ENCODE results near the gene TNFRSF19.

The TNFRSF19 gene

GRCh38 chr13:23688336-23688735, 118.1 kb downstream of the TNFRSF19 start:
- Mint-ChIP-seq H3K4me3 (no peak overlapping the region), H3K9me3 (peaks cover 16% of the 10 kb centered on the region), H3K27ac (no peak overlapping the region), H3K4me1 (peaks cover 5% of the 10 kb centered on the region), H3K27me3 (ENCODE audit: low read depth) (no peaks in the 10 kb centered on the region), H3K36me3 (ENCODE audit: low read depth) (no peaks in the 10 kb centered on the region)
- TF ChIP-seq CTCF (IDR thresholded peaks at IDR 0.05; ENCODE audit: unreplicated experiment in 3 of 3): no peak

GRCh38 chr13:23690668-23691067, 120.5 kb downstream of the TNFRSF19 start:
- peaks cover 4% of the 10 kb centered on the region for H3K9me3 Mint-ChIP-seq
- no peaks in the 10 kb centered on the region for H3K27me3 Mint-ChIP-seq (ENCODE audit: low read depth)
- no peaks in the 10 kb centered on the region for H3K36me3 Mint-ChIP-seq (ENCODE audit: low read depth)
- H3K4me3 Mint-ChIP-seq: no peak overlapping the region
- H3K27ac Mint-ChIP-seq: peak overlapping the region in 1 of 3 experiments; percentile 62
- no peak for TF ChIP-seq CTCF (IDR thresholded peaks at IDR 0.05; ENCODE audit: unreplicated experiment in 3 of 3)
- H3K4me1 Mint-ChIP-seq: peaks cover 10% of the 10 kb centered on the region

GRCh38 chr13:23692816-23693215, 122.6 kb downstream of the TNFRSF19 start:
- no peak overlapping the region for H3K4me3 Mint-ChIP-seq
- no peaks in the 10 kb centered on the region for H3K9me3 Mint-ChIP-seq
- H3K4me1 Mint-ChIP-seq: peaks cover 22% of the 10 kb centered on the region
- TF ChIP-seq CTCF (IDR thresholded peaks at IDR 0.05; ENCODE audit: unreplicated experiment in 3 of 3): no peak
- no peaks in the 10 kb centered on the region for H3K27me3 Mint-ChIP-seq (ENCODE audit: low read depth)
- no peaks in the 10 kb centered on the region for H3K36me3 Mint-ChIP-seq (ENCODE audit: low read depth)
- peak overlapping the region; percentile 70 to 91 (median 75) for H3K27ac Mint-ChIP-seq

- H3K36me3 Mint-ChIP-seq (ENCODE audit: low read depth): no peaks in the 10 kb centered on the region
- H3K27ac Mint-ChIP-seq: no peak overlapping the region
- H3K27me3 Mint-ChIP-seq (ENCODE audit: low read depth): peaks cover 3% of the 10 kb centered on the region
- TF ChIP-seq CTCF (IDR thresholded peaks at IDR 0.05; ENCODE audit: unreplicated experiment in 3 of 3): no peak
- no peaks in the 10 kb centered on the region for H3K9me3 Mint-ChIP-seq
- no peak overlapping the region for H3K4me3 Mint-ChIP-seq
- peaks cover 29% of the 10 kb centered on the region for H3K4me1 Mint-ChIP-seq
Observed at GRCh38 chr13:23695196-23695595, 125.0 kb downstream of the TNFRSF19 start.

GRCh38 chr13:23695711-23696464, 125.7 kb downstream of the TNFRSF19 start:
- TF ChIP-seq CTCF (IDR thresholded peaks at IDR 0.05; ENCODE audit: unreplicated experiment in 3 of 3): no peak

GRCh38 chr13:23696610-23697009, 126.4 kb downstream of the TNFRSF19 start:
- Mint-ChIP-seq H3K27me3 (ENCODE audit: low read depth) (peaks cover 3% of the 10 kb centered on the region), H3K4me1 (peaks cover 42% of the 10 kb centered on the region), H3K4me3 (no peak overlapping the region), H3K36me3 (ENCODE audit: low read depth) (no peaks in the 10 kb centered on the region), H3K27ac (peak overlapping the region; percentile 42 to 83 (median 74)), H3K9me3 (no peaks in the 10 kb centered on the region)
- TF ChIP-seq CTCF (IDR thresholded peaks at IDR 0.05; ENCODE audit: unreplicated experiment in 3 of 3): no peak

More at GRCh38 chr13:23695711-23696464, 125.7 kb downstream of the TNFRSF19 start:
- Mint-ChIP-seq H3K27ac (peak overlapping the region; percentile 42 to 83 (median 74)), H3K4me1 (peaks cover 34% of the 10 kb centered on the region), H3K9me3 (no peaks in the 10 kb centered on the region), H3K36me3 (ENCODE audit: low read depth) (no peaks in the 10 kb centered on the region), H3K4me3 (no peak overlapping the region), H3K27me3 (ENCODE audit: low read depth) (peaks cover 3% of the 10 kb centered on the region)
